HCT116 (cell line): ENCODE measurements around the gene CSF2RB.

ENCODE experiments used
- EZH2 ChIP-seq: fragments of 200-600 bp; sonication (generic); IDR thresholded peaks from 2 replicates; pipeline ENCODE4 v1.6.1; 2017; ENCODE audit warnings: antibody characterized with exemption, mixed run types
- EZH2phosphoT487 ChIP-seq: fragments of 200-600 bp; IDR thresholded peaks from 2 replicates; pipeline ENCODE4 v1.6.1; 2018; ENCODE audit warnings: antibody characterized with exemption, borderline replicate concordance
- JUND ChIP-seq: IDR thresholded peaks from 2 replicates; pipeline ENCODE4 v1.6.1; 2012
- POLR2A ChIP-seq: IDR thresholded peaks from 2 replicates; pipeline ENCODE4 v1.7.0; 2011; ENCODE audit warnings: borderline replicate concordance; ENCODE audit not compliant: insufficient read depth, insufficient read length; ENCODE audit errors: extremely low read depth
- POLR2AphosphoS5 ChIP-seq: IDR thresholded peaks from 2 replicates; pipeline ENCODE4 v1.6.1; 2011; ENCODE audit warnings: mild to moderate bottlenecking, low read depth, low read length, moderate library complexity
- RAD21 ChIP-seq: IDR thresholded peaks from 2 replicates; pipeline ENCODE4 v1.6.1; 2012; ENCODE audit warnings: low read depth, mild to moderate bottlenecking
- SP1 ChIP-seq: IDR thresholded peaks from 2 replicates; pipeline ENCODE4 v1.6.1; 2012; ENCODE audit warnings: low read depth
- SRF ChIP-seq: IDR thresholded peaks from 2 replicates; pipeline ENCODE4 v1.6.1; 2012; ENCODE audit warnings: low read depth
- TCF7L2 ChIP-seq: IDR thresholded peaks from 2 replicates; pipeline ENCODE4 v1.7.0; 2011; ENCODE audit warnings: borderline replicate concordance, inconsistent platforms; ENCODE audit not compliant: insufficient read depth, insufficient read length; ENCODE audit errors: extremely low read depth
- YY1 ChIP-seq: IDR thresholded peaks from 2 replicates; pipeline ENCODE4 v1.6.1; 2011; ENCODE audit warnings: low read length, low read depth, moderate library complexity, mild to moderate bottlenecking; ENCODE audit not compliant: insufficient replicate concordance; ENCODE audit errors: extremely low read depth
- ZFX ChIP-seq: fragments of 450-650 bp; IDR thresholded peaks from 2 replicates; pipeline ENCODE4 v1.6.1; 2017
- ZNF274 ChIP-seq: fragments of 200-500 bp; sonication (Bioruptor generic); IDR thresholded peaks from 2 replicates; pipeline ENCODE4 v1.6.1; 2014; ENCODE audit warnings: mild to moderate bottlenecking, low read depth, low read length, inconsistent platforms
- TF ChIP-seq, protein P1 (sequence below), 3 experiments: fragments of 200-600 bp in 1 of 3; sonication (generic) in 1 of 3; IDR thresholded peaks in 2 of 3; conservative IDR thresholded peaks in 1 of 3; 2 replicates each; pipeline ENCODE4 v1.5.1; 2012 to 2017; ENCODE audit warnings: low read depth in 2 of 3, low read length in 2 of 3, antibody characterized with exemption in 1 of 3, borderline replicate concordance in 1 of 3, control low read depth in 1 of 3, mild to moderate bottlenecking in 1 of 3, mixed read lengths in 1 of 3, mixed run types in 1 of 3, moderate library complexity in 1 of 3; ENCODE audit not compliant: insufficient read depth in 1 of 3
- TF ChIP-seq, protein P2 (sequence below): IDR thresholded peaks from 2 replicates; pipeline ENCODE4 v1.6.1; 2011; ENCODE audit warnings: mild to moderate bottlenecking, low read length, moderate library complexity; ENCODE audit not compliant: insufficient replicate concordance; ENCODE audit errors: extremely low read depth

DNA sequence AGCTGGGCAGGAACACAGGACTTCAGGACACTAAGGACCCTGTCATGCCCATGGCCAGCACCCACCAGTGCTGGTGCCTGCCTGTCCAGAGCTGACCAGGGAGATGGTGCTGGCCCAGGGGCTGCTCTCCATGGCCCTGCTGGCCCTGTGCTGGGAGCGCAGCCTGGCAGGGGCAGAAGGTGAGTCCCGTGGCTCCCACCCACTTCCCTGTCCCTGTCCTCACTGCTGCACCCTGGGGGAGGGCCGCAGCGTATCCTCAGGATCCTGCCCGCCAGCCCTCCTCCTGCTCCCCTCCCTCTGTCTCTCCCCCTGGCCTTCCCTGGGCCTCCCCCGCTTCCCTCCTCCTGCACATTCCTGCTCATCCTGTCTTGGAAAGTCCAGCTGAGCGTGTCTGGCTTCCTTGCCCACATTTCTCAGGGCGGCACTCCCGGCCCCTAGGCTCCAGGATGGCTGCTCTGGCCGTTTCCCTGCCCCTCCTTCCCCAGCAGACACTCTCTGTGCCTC lies 8.7 kb downstream of the CSF2RB start:
- TF ChIP-seq EZH2 (no peak), RAD21 (no peak), SP1 (no peak), POLR2A (no peak), YY1 (no peak), EZH2phosphoT487 (no peak), POLR2AphosphoS5 (no peak), ZNF274 (no peak), ZFX (no peak), TCF7L2 (no peak), JUND (no peak), SRF (no peak)
- TF ChIP-seq, protein P1, sequence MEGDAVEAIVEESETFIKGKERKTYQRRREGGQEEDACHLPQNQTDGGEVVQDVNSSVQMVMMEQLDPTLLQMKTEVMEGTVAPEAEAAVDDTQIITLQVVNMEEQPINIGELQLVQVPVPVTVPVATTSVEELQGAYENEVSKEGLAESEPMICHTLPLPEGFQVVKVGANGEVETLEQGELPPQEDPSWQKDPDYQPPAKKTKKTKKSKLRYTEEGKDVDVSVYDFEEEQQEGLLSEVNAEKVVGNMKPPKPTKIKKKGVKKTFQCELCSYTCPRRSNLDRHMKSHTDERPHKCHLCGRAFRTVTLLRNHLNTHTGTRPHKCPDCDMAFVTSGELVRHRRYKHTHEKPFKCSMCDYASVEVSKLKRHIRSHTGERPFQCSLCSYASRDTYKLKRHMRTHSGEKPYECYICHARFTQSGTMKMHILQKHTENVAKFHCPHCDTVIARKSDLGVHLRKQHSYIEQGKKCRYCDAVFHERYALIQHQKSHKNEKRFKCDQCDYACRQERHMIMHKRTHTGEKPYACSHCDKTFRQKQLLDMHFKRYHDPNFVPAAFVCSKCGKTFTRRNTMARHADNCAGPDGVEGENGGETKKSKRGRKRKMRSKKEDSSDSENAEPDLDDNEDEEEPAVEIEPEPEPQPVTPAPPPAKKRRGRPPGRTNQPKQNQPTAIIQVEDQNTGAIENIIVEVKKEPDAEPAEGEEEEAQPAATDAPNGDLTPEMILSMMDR (IDR thresholded peaks at IDR 0.05 in 2 of 3, conservative IDR thresholded peaks at IDR 0.05 in 1 of 3; ENCODE audit: borderline replicate concordance in 1 of 3, insufficient read depth in 1 of 3, low read depth in 2 of 3, low read length in 2 of 3): no peak
- TF ChIP-seq, protein P2, sequence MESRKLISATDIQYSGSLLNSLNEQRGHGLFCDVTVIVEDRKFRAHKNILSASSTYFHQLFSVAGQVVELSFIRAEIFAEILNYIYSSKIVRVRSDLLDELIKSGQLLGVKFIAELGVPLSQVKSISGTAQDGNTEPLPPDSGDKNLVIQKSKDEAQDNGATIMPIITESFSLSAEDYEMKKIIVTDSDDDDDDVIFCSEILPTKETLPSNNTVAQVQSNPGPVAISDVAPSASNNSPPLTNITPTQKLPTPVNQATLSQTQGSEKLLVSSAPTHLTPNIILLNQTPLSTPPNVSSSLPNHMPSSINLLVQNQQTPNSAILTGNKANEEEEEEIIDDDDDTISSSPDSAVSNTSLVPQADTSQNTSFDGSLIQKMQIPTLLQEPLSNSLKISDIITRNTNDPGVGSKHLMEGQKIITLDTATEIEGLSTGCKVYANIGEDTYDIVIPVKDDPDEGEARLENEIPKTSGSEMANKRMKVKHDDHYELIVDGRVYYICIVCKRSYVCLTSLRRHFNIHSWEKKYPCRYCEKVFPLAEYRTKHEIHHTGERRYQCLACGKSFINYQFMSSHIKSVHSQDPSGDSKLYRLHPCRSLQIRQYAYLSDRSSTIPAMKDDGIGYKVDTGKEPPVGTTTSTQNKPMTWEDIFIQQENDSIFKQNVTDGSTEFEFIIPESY: no peak
